Loucy (cell line): ENCODE results near the gene TRIOBP.

Experiments
- EZH2phosphoT487 ChIP-seq: fragments of 200-600 bp; IDR thresholded peaks from 2 replicates; pipeline ENCODE4 v1.6.1; 2018; ENCODE audit warnings: antibody characterized with exemption, mild to moderate bottlenecking, moderate library complexity, borderline replicate concordance
- TF ChIP-seq, protein P1 (sequence below): fragments of 200-600 bp; sonication (generic); conservative IDR thresholded peaks from 2 replicates; pipeline ENCODE4 v1.5.1; 2014; ENCODE audit warnings: mild to moderate bottlenecking, antibody characterized with exemption, low read length

DNA sequence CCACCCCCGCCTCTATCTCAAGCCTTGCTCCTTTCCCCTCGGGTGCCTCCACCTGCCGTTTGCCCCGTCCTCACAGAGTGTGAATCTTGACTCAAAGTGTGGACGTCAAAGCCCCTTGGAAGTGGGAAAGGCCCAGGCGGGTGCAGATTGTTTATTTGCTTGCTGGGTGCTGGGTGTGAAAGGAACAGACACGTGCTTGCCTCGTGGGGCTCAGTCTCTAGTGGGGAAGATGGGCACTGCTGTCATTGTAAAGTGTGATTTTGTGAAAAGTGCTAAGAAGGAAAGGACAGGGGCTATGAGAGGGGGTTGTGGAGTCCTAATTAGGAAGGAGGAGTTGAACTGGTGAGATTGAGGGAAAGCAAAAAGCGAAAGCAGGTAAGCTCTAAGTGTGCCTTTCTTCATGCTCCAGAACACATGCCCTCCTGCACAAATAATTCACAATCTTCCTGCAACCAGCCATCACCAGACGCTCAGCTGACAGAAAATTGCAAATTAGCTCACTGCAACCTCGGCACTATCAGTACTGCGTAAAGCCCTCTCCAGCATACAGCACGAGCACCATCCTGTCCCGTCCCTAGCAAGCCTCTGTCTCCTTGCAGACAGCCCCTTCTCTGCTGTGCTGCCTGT is 101.1 kb downstream of the TRIOBP start:
- TF ChIP-seq, protein P1, sequence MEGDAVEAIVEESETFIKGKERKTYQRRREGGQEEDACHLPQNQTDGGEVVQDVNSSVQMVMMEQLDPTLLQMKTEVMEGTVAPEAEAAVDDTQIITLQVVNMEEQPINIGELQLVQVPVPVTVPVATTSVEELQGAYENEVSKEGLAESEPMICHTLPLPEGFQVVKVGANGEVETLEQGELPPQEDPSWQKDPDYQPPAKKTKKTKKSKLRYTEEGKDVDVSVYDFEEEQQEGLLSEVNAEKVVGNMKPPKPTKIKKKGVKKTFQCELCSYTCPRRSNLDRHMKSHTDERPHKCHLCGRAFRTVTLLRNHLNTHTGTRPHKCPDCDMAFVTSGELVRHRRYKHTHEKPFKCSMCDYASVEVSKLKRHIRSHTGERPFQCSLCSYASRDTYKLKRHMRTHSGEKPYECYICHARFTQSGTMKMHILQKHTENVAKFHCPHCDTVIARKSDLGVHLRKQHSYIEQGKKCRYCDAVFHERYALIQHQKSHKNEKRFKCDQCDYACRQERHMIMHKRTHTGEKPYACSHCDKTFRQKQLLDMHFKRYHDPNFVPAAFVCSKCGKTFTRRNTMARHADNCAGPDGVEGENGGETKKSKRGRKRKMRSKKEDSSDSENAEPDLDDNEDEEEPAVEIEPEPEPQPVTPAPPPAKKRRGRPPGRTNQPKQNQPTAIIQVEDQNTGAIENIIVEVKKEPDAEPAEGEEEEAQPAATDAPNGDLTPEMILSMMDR, result no peak
- no peak for TF ChIP-seq EZH2phosphoT487
